DMS79 (cell line): ENCODE results near the gene UNK.
"Not testable (repeated sequence)": the region's sequence is repeated elsewhere in the genome, so short reads cannot be mapped to it uniquely, and the experiment has no call there.

Experiments used
- DNase-seq: peaks from one replicate; lab custom pipeline; 2025; lab: John Stamatoyannopoulos, UW

The UNK gene

GRCh38 chr17:75803883-75804282, 19.3 kb downstream of the UNK start:
- DNase-seq = no peak

- DNase-seq = no peak
These were observed 22.4 kb downstream of the UNK start for GRCh38 chr17:75806822-75807500.

GRCh38 chr17:75807861-75808260, 23.3 kb downstream of the UNK start:
- DNase-seq = no peak

- DNase-seq = no peak
These were observed 23.9 kb downstream of the UNK start for GRCh38 chr17:75808549-75808904.

GRCh38 chr17:75808905-75809621, 24.5 kb downstream of the UNK start:
- no peak for DNase-seq

GRCh38 chr17:75809631-75810111, 25.1 kb downstream of the UNK start:
- no peak for DNase-seq

GRCh38 chr17:75810216-75810615, 25.6 kb downstream of the UNK start:
- DNase-seq = no peak

- DNase-seq = not testable (repeated sequence)
These were observed 26.1 kb downstream of the UNK start for GRCh38 chr17:75810756-75811155.

- no peak for DNase-seq
These were observed 26.6 kb downstream of the UNK start for GRCh38 chr17:75811174-75811573.

GRCh38 chr17:75812096-75813013, 27.7 kb downstream of the UNK start:
- no peak for DNase-seq

- DNase-seq = no peak
These were observed 28.7 kb downstream of the UNK start for GRCh38 chr17:75813081-75814020.

GRCh38 chr17:75814021-75814395, 29.4 kb downstream of the UNK start:
- no peak for DNase-seq

- DNase-seq = no peak
These were observed 30.3 kb downstream of the UNK start for GRCh38 chr17:75814900-75815373.

GRCh38 chr17:75815399-75815798, 30.8 kb downstream of the UNK start:
- DNase-seq = no peak

GRCh38 chr17:75816693-75817092, 32.1 kb downstream of the UNK start:
- DNase-seq = no peak

GRCh38 chr17:75817571-75817970, 33.0 kb downstream of the UNK start:
- DNase-seq = no peak

- no peak for DNase-seq
These were observed 33.8 kb downstream of the UNK start for GRCh38 chr17:75818326-75818885.

GRCh38 chr17:75819116-75819515, 34.5 kb downstream of the UNK start:
- DNase-seq = no peak

GRCh38 chr17:75819678-75820077, 35.1 kb downstream of the UNK start:
- DNase-seq = no peak

- no peak for DNase-seq
These were observed 35.8 kb downstream of the UNK start for GRCh38 chr17:75820094-75821080.
